Lower lobe of right lung (tissue), 2 donors: ENCODE measurements around the gene CSF3R. TPM values are rescaled to one million over a fixed set of nuclear protein-coding genes. Genes with fewer than 3 reads are reported as not detected.
A peak's percentile ranks its signal among the peaks of the same experiment; 100 is the strongest.

ENCODE experiments used
- ATAC-seq, 2 donors: fragments of 200-7000 bp; cut with Tn5 transposase; one replicate each; pipeline ENCODE4 v1.9.1; 2020 to 2022; ENCODE audit warnings: mild to moderate bottlenecking in 2 of 2, moderate library complexity in 2 of 2
- DNase-seq: peaks from one replicate; pipeline ENCODE4 v3.0.0-alpha.2; 2020
- H3K27ac ChIP-seq: fragments of 200-600 bp; one replicate; pipeline ENCODE4 v1.8.0; 2022
- H3K27me3 ChIP-seq: fragments of 200-600 bp; one replicate; pipeline ENCODE4 v1.8.0; 2022; ENCODE audit warnings: low read depth
- H3K36me3 ChIP-seq: fragments of 200-600 bp; one replicate; pipeline ENCODE4 v1.8.0; 2022; ENCODE audit warnings: mild to moderate bottlenecking
- H3K4me1 ChIP-seq: fragments of 200-600 bp; one replicate; pipeline ENCODE4 v1.8.0; 2022
- H3K4me3 ChIP-seq: fragments of 200-600 bp; one replicate; pipeline ENCODE4 v1.8.0; 2022; ENCODE audit warnings: mild to moderate bottlenecking
- H3K9me3 ChIP-seq: fragments of 200-600 bp; one replicate; pipeline ENCODE4 v1.8.0; 2022
- CTCF ChIP-seq: fragments of 200-600 bp; IDR thresholded peaks from one replicate; pipeline ENCODE4 v1.8.0; 2022; ENCODE audit warnings: antibody characterized with exemption, mild to moderate bottlenecking
- intact Hi-C: fragments of 100-400 bp; cut with DNase I; formaldehyde crosslinking; loops from one replicate; pipeline ENCODE4 v1.11.0; 2022
- total RNA-seq: library from RNA; stranded (reverse); fragmentation: NEBNext Ultra II Directional; extraction: Animal tissue kit (Norgen Biotek cat#: 25700); gene quantifications from one replicate; pipeline ENCODE4 v1.2.1, GENCODE V29; 2021
- donor health status: DM: no; HTN: yes; CAD: no; lungs with severe emphysema.

CSF3R gene
- total RNA-seq, 1 donor from 2014 or later: 214 TPM

- no peak for TF ChIP-seq CTCF
- no peak overlapping the region for H3K4me3 ChIP-seq
- H3K4me1 ChIP-seq: peaks cover 12% of the 10 kb centered on the region
- H3K36me3 ChIP-seq: no peaks in the 10 kb centered on the region
- no peaks in the 10 kb centered on the region for H3K27me3 ChIP-seq
- H3K27ac ChIP-seq: no peak overlapping the region
- intact Hi-C loops: no loop called here
- ATAC-seq (no peak), DNase-seq (no peak)
- no peaks in the 10 kb centered on the region for H3K9me3 ChIP-seq
These were observed 13.6 kb downstream of the CSF3R start for GRCh38 chr1:36469163-36469562.

- DNase-seq: no peak
- H3K36me3 ChIP-seq: no peaks in the 10 kb centered on the region
These were observed 14.8 kb downstream of the CSF3R start for GRCh38 chr1:36467700-36468455.

GRCh38 chr1:36467027-36467410 is 15.7 kb downstream of the CSF3R start:
- intact Hi-C loops: no loop called here
- H3K27ac ChIP-seq: no peak overlapping the region
- no peaks in the 10 kb centered on the region for H3K27me3 ChIP-seq
- no peak for TF ChIP-seq CTCF
- ATAC-seq: no peak
- H3K9me3 ChIP-seq: no peaks in the 10 kb centered on the region
- H3K4me1 ChIP-seq: peaks cover 25% of the 10 kb centered on the region
- peaks cover 5% of the 10 kb centered on the region for H3K36me3 ChIP-seq
- no peak for DNase-seq
- no peak overlapping the region for H3K4me3 ChIP-seq

More at GRCh38 chr1:36467700-36468455, 14.8 kb downstream of the CSF3R start:
- Histone ChIP-seq H3K9me3 (no peaks in the 10 kb centered on the region), H3K27me3 (no peaks in the 10 kb centered on the region), H3K4me1 (peaks cover 20% of the 10 kb centered on the region), H3K4me3 (no peak overlapping the region), H3K27ac (no peak overlapping the region)
- no peak for TF ChIP-seq CTCF
- ATAC-seq: no peak
- intact Hi-C loops: no loop called here

GRCh38 chr1:36466370-36467026 is 16.2 kb downstream of the CSF3R start:
- intact Hi-C loops: no loop called here
- no peak for DNase-seq
- no peak for TF ChIP-seq CTCF
- no peak for ATAC-seq
- peaks cover 10% of the 10 kb centered on the region for H3K36me3 ChIP-seq
- H3K27me3 ChIP-seq: no peaks in the 10 kb centered on the region
- H3K9me3 ChIP-seq: no peaks in the 10 kb centered on the region
- peaks cover 25% of the 10 kb centered on the region for H3K4me1 ChIP-seq
- no peak overlapping the region for H3K27ac ChIP-seq
- H3K4me3 ChIP-seq: no peak overlapping the region

- no peak for TF ChIP-seq CTCF
- peaks cover 17% of the 10 kb centered on the region for H3K36me3 ChIP-seq
- no peaks in the 10 kb centered on the region for H3K27me3 ChIP-seq
- peaks cover 25% of the 10 kb centered on the region for H3K4me1 ChIP-seq
- ATAC-seq (no peak), DNase-seq (no peak)
- peak overlapping the region; percentile 91 for H3K27ac ChIP-seq
- no peak overlapping the region for H3K4me3 ChIP-seq
- intact Hi-C loops: no loop called here
- H3K9me3 ChIP-seq: no peaks in the 10 kb centered on the region
These were observed 16.9 kb downstream of the CSF3R start for GRCh38 chr1:36465731-36466369.
